Activated CD8-positive, alpha-beta T cell treated with anti-CD3 and anti-CD28 coated beads, Interleukin-2, amount 10 ng/mL, durations not matched to agents 7 days and 5 days (primary cell): ENCODE data around the gene IRF9. TPM values are rescaled to one million over a fixed set of nuclear protein-coding genes. Genes with fewer than 3 reads are reported as not detected.

Experiments used
- ATAC-seq: fragments of 150-1000 bp; cut with Tn5 transposase; one replicate; pipeline ENCODE4 v1.10.0; 2021; ENCODE audit warnings: moderate library complexity
- CTCF ChIA-PET: fragments of 350-600 bp; sonication (Branson Sonifier 250); formaldehyde crosslinking; loops from one replicate; lab custom pipeline; 2021; ENCODE audit warnings: antibody characterized with exemption; lab: Charles Lee
- POLR2A ChIA-PET: fragments of 350-600 bp; sonication (Branson Sonifier 250); formaldehyde crosslinking; loops from one replicate; lab custom pipeline; 2021; ENCODE audit warnings: antibody characterized with exemption; lab: Charles Lee
- DNase-seq: peaks from one replicate; pipeline ENCODE4 v3.0.0-alpha.2; 2020
- H3K27ac Mint-ChIP-seq: one replicate; pipeline ENCODE4 v1.8.0; 2021; ENCODE audit warnings: mild to moderate bottlenecking, mixed read lengths
- H3K27me3 Mint-ChIP-seq: one replicate; pipeline ENCODE4 v1.8.0; 2021; ENCODE audit warnings: low read depth, mixed read lengths
- H3K36me3 Mint-ChIP-seq: one replicate; pipeline ENCODE4 v1.8.0; 2021; ENCODE audit warnings: low read depth, mixed read lengths
- H3K4me1 Mint-ChIP-seq: one replicate; pipeline ENCODE4 v1.8.0; 2021; ENCODE audit warnings: low read depth, mixed read lengths
- H3K4me3 Mint-ChIP-seq: one replicate; pipeline ENCODE4 v1.8.0; 2021; ENCODE audit warnings: mild to moderate bottlenecking, mixed read lengths
- H3K9me3 Mint-ChIP-seq: one replicate; pipeline ENCODE4 v1.8.0; 2022; ENCODE audit warnings: mixed read lengths; ENCODE audit not compliant: insufficient read depth
- total RNA-seq, 2 experiments: library from RNA; stranded (reverse); gene quantifications; one replicate each; pipeline ENCODE4 v1.2.3, GENCODE V29; 2021

The IRF9 gene, protein sequence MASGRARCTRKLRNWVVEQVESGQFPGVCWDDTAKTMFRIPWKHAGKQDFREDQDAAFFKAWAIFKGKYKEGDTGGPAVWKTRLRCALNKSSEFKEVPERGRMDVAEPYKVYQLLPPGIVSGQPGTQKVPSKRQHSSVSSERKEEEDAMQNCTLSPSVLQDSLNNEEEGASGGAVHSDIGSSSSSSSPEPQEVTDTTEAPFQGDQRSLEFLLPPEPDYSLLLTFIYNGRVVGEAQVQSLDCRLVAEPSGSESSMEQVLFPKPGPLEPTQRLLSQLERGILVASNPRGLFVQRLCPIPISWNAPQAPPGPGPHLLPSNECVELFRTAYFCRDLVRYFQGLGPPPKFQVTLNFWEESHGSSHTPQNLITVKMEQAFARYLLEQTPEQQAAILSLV
- 100 to 1,000 TPM; 221 to 242 TPM for total RNA-seq

DNA sequence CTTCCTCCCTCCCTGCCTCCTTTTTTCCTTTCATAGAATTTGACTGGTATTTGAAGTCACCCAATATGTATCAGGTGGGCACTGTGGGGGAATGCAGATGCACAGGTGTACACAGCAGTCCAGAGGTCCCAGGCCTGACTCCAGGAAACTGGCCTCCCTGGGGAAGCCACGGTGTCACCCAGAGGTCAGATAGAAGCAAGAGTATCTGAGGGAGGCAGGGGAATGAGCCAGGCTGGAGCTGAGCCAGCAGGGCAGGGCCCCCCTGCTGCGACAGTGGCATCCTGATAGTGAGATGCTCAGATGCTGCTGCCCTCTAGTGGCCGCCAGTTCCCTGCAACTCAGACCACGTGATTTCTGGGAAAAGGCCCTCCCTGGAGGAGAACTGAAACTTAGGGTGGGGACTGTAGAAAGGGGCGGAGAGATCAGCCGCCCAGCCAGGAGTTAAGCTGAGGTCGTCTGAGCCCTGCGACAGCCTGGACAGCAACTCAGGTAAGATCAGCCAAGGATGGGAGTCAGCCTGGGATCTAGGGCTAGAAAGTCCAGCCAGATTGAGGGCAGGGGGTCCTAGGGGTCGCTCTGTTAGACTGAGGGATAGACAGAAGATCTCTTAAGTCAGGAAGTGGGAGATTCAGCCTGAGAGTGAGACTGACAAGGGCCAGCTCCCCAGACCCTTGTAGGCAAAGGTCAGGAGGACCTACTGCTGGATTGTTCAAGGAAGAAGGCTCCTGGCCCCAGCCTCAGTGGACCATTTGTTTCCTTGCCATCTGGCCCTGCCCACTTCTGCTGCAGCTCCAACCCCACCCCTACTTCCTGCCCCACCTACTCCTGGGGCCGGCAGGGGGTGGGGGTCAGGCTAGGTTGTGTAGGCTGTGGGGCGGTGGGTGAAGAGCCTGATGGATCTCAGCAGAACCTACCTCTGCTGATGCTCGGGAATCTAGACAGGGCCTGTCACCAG, at the start of gene IRF9:
Gene IRF9, plus strand, starts transcription at position 416 of the 955 bp plus-strand sequence. CDS start 880 bp downstream, outside the sequence.
- Mint-ChIP-seq H3K36me3 (peaks cover 88% of the 10 kb centered on the region), H3K9me3 (no peaks in the 10 kb centered on the region), H3K27ac (peak within 1 kb of the TSS; percentile 100), H3K27me3 (no peaks in the 10 kb centered on the region), H3K4me1 (peaks cover 58% of the 10 kb centered on the region), H3K4me3 (peak within 1 kb of the TSS; percentile 92)
- ChIA-PET CTCF (interaction anchor here (0.7 to 4.2 kb wide), 39 partner anchors 10 to 270 kb away, joined by 3 to 77 read pairs (median 6); partner anchors contain the start of genes CARMIL3, CHMP4A, CIDEB and DCAF11), POLR2A (interaction anchor here (0.5 to 7.6 kb wide), 41 partner anchors 10 to 1228 kb away, joined by 3 to 229 read pairs (median 7); partner anchors contain the start of genes CBLN3, CHMP4A, DCAF11 and EMC9)
- DNase-seq: peak; percentile 99
- ATAC-seq: peak; percentile 86

DNA sequence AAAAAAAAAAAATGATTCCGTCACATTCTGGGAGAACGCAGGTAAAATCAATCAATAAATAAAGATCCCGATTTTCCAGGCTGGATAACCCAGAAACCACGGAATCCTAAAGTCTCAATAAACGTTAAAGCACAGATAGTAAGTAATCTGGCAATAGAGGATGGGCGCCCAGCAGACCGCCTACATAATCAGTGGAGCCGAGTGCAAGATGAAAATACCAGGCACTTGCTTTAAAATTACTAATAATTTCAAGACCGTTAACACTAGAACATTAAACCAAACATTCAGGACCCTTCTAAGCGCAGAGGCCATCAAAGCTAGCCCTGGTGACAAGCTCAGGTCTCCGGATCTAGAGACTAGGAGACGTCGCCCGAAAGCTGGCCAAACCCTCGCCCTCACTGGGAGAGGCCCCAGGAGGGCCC, 47.7 kb upstream of the IRF9 start:
- H3K4me1 Mint-ChIP-seq: peaks cover 47% of the 10 kb centered on the region
- CTCF ChIA-PET: interaction anchor here (1.0 to 5.0 kb wide), 13 partner anchors 9 to 158 kb away, joined by 3 to 43 read pairs (median 8); partner anchors contain the start of genes CARMIL3, CHMP4A, EMC9 and IRF9
- peaks cover 34% of the 10 kb centered on the region for H3K36me3 Mint-ChIP-seq

DNA sequence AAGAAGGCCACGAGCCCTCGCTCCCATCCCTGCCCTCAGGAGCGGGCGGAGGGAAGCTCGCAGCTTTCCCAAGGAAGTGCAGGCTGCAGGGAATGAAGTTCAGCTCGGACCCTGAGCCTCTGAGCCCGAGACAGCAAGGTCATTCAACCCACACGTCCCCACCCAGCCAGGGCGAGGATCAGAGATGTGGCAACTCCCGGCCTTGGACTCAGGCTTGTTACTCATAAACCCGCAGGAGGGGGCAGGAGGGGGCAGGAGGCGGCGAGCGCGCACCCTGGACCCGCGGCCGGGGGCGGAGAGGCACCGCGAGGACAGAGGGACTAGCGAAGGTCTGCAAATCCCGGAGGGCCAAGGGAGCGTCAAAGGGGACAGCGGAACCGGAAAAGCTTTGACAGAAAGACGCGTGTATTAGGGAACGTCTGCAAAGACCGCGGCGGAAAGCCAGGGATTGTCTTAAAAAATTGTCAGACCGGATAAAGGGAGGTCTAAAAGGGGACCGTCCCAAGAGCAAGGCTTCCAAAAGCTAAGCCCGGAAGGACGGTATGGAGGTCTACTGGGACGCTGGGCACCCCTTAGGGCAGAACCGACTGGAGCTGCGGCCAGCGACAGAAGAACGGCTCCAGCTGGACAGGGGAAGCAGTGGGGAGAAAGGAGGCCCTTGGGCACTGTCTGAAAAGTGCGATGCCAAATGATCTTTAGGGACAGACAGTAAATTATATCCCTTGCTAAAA, 47.1 kb upstream of the IRF9 start:
- ATAC-seq (no peak), DNase-seq (peak; percentile 88)
- Mint-ChIP-seq H3K4me3 (peak overlapping the region; percentile 96), H3K9me3 (no peaks in the 10 kb centered on the region), H3K4me1 (peaks cover 44% of the 10 kb centered on the region), H3K27me3 (no peaks in the 10 kb centered on the region), H3K27ac (peak overlapping the region; percentile 99), H3K36me3 (peaks cover 40% of the 10 kb centered on the region)
- CTCF ChIA-PET: interaction anchor here (0.7 to 5.0 kb wide), 20 partner anchors 8 to 318 kb away, joined by 3 to 43 read pairs (median 5); partner anchors contain the start of genes CARMIL3, CHMP4A, CIDEB and EMC9
- POLR2A ChIA-PET: interaction anchor here (0.8 to 6.9 kb wide), 29 partner anchors 8 to 128 kb away, joined by 3 to 119 read pairs (median 8); partner anchors contain the start of genes CARMIL3, CHMP4A, EMC9 and FITM1

More for the DNA sequence above, 47.7 kb upstream of the IRF9 start:
- POLR2A ChIA-PET: interaction anchor here (1.1 to 6.9 kb wide), 17 partner anchors 10 to 129 kb away, joined by 3 to 119 read pairs (median 12); partner anchors contain the start of genes CARMIL3, CHMP4A, EMC9 and FITM1
- Mint-ChIP-seq H3K27me3 (no peaks in the 10 kb centered on the region), H3K9me3 (no peaks in the 10 kb centered on the region), H3K4me3 (peak overlapping the region; percentile 96), H3K27ac (peak overlapping the region; percentile 99)
- DNase-seq: no peak
- no peak for ATAC-seq

DNA sequence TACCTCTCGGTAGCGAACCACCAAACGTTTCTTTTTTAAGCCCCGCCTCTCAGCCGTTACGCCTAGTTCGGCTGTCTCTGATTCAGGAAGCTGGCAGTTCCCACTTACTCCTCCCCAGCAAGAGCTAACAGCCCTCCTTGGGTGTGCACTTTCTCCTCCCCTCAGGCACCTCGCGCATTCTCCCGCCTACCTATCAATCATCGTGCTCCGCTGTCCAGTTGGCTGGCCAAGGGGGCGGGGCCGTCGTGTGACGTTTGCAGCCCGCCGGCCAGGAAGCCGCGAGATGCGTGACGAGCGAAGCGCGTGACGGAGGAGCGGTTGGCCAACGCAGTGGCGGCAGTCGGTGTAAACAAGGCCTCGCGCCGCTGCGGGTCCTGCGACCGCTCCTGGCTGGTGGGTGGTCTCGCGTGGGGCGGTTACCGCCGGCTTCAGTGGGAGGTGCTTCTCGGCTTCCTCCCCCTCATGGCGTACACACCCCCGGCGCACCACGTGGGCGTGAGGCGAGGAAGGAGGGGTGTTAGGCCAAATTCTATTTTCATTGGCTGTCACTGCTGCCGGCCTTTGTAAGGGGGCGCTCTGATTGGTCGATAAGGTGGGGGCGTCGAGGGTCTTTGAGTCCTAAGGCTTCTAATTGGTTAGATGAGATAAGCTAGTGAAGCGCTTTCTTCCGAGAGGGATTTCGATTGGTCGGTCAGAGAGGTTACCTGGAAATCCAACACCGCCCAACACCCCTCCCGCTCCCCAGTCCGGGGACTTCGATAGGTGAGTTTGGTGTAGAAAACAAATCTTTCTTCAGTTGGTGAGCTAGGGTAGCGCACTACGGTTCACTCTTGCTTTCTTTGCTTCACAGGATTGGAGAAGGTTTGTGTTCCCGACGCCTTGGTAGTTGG, 46.3 kb upstream of the IRF9 start, which contains the start of the genes DCAF11 and NRL:
Gene DCAF11, plus strand, starts transcription at position 246 of the 890 bp plus-strand sequence. CDS start 818 bp downstream, outside the sequence.
Gene NRL, minus strand, starts transcription at position 418 of the 890 bp plus-strand sequence. CDS start 32,101 bp downstream, outside the sequence.
- ChIA-PET CTCF (interaction anchor here (0.6 to 5.0 kb wide), 22 partner anchors 7 to 317 kb away, joined by 3 to 43 read pairs (median 5); partner anchors contain the start of genes CIDEB, EMC9, FITM1 and IRF9), POLR2A (interaction anchor here (0.8 to 6.9 kb wide), 29 partner anchors 9 to 185 kb away, joined by 3 to 119 read pairs (median 8); partner anchors contain the start of genes CARMIL3, EMC9, FITM1 and IRF9)
- peak; percentile 92 for ATAC-seq
- Mint-ChIP-seq H3K27me3 (no peaks in the 10 kb centered on the region), H3K27ac (peak within 1 kb of the TSS; percentile 99), H3K9me3 (no peaks in the 10 kb centered on the region), H3K4me3 (peak within 1 kb of the TSS; percentile 96), H3K36me3 (peaks cover 48% of the 10 kb centered on the region), H3K4me1 (peaks cover 38% of the 10 kb centered on the region)
- DNase-seq: peak; percentile 99

DNA sequence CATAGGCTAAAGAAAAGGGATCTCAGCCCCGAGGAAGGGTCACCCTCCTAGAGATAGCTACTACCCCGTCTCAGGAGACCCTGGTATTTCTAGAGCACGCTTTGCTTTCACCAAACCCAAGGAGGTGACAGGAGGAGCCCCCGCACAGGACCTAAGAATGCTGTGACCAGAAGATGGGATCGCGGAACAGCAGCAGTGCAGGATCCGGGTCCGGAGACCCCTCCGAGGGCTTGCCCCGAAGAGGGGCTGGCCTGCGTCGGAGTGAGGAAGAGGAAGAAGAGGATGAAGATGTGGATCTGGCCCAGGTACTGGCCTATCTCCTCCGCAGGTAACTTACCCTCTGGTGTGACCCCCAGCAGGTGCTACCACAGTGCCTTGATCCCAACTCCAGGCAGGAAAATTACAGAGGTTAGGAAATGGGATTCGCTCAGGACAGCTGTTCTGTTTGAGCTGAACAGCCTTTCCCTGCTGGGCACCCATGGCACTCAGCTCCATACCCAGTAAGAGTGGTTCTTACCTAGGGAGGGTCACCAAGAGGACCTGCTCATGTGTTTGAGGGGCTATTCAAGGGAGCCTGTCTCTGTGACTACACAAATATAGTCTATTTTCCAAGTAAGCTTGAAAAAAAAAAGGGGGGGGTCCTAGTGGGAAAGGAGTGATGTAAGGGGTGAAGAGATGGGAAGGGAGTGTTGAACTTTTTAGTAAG, 45.5 kb upstream of the IRF9 start:
- Mint-ChIP-seq H3K36me3 (peaks cover 51% of the 10 kb centered on the region), H3K9me3 (no peaks in the 10 kb centered on the region)
- POLR2A ChIA-PET: interaction anchor here (0.9 to 6.9 kb wide), 15 partner anchors 10 to 184 kb away, joined by 3 to 119 read pairs (median 14); partner anchors contain the start of genes EMC9, FITM1, IRF9 and MDP1

DNA sequence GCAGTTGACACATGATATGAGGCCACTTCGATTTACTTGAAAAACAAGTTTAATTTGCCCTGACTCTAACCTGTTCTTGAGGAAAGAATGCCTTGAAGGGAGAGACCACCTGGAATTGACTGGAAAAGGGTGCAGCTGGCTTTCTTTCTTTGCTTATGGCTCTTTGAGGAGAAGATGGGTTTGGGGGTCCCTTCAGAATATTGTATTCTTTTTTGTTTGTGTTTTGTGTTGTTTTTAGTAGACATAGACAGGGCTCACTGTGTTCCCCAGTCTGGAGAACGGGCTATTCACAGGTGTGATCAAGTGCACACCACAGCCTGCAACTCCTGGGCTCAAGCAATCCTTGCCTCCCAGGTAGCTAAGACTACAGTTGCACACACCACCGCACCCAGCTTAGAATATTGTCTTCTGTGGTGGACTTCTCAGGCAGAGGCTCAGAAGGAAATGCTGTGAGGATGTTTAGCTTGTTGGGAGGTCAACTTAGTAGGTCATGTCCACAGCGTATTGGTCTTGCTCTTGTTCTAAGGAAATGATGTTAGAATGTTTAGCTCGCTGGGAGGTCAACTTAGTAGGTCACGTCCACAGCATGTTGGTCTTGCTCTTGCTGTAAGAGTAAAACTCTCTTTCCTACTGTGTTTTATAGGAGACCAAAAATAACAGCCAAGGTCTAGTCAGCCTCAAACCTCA, 44.8 kb upstream of the IRF9 start:
- DNase-seq (no peak), ATAC-seq (no peak)
- POLR2A ChIA-PET: interaction anchor here (0.6 to 6.9 kb wide), 8 partner anchors 18 to 79 kb away, joined by 3 to 119 read pairs (median 8); partner anchors contain the start of genes FITM1, IRF9, PSME1 and PSME2
- H3K4me3 Mint-ChIP-seq: peak overlapping the region; percentile 96
- H3K36me3 Mint-ChIP-seq: peaks cover 54% of the 10 kb centered on the region
- no peaks in the 10 kb centered on the region for H3K27me3 Mint-ChIP-seq
- CTCF ChIA-PET: interaction anchor here (0.9 to 5.0 kb wide), 9 partner anchors 11 to 192 kb away, joined by 3 to 43 read pairs (median 8); partner anchors contain the start of genes EMC9, IRF9, PSME1 and PSME2
- no peaks in the 10 kb centered on the region for H3K9me3 Mint-ChIP-seq
- H3K4me1 Mint-ChIP-seq: peaks cover 30% of the 10 kb centered on the region
- peak overlapping the region; percentile 99 for H3K27ac Mint-ChIP-seq

More for the DNA sequence above, 45.5 kb upstream of the IRF9 start:
- Mint-ChIP-seq H3K27me3 (no peaks in the 10 kb centered on the region), H3K27ac (peak overlapping the region; percentile 99), H3K4me1 (peaks cover 32% of the 10 kb centered on the region), H3K4me3 (peak overlapping the region; percentile 96)
- ATAC-seq: no peak
- CTCF ChIA-PET: interaction anchor here (0.6 to 5.0 kb wide), 22 partner anchors 8 to 193 kb away, joined by 3 to 43 read pairs (median 7); partner anchors contain the start of genes CIDEB, EMC9, FITM1 and IRF9
- DNase-seq: no peak

DNA sequence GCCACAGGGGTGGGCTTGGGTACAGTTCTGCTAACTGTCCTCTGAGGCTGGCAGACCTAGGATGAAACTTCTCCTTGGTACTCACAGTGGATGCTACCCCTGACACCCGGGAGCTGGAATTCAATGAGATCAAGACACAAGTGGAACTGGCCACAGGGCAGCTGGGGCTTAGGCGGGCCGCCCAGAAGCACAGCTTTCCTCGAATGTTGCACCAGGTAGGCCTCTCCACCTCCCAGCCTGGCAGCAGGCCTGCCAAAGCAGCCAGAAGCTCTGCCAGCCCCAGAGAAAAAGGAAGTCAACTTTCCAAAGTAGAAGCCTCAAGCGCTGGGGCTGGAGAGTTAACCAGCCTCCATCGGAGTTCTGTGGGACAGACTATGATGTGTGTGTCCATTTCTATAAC, 43.9 kb upstream of the IRF9 start:
- no peak overlapping the region for H3K4me3 Mint-ChIP-seq

DNA sequence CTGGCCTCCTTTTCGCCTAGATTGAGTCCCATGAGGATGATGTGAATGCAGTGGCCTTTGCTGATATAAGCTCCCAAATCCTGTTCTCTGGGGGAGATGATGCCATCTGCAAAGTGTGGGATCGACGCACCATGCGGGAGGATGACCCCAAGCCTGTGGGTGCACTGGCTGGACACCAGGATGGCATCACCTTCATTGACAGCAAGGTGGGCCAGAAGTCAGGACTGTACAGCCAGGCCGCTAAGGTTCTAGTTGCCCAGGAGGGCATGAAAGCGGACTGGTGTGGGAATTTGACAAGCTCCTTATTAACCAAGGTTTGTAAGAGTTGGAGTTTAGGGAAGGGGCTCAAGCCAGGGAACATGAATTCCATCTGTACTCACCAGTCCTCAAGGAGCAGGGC, 41.4 kb upstream of the IRF9 start:
- Mint-ChIP-seq H3K36me3 (peaks cover 69% of the 10 kb centered on the region), H3K4me3 (no peak overlapping the region), H3K27ac (no peak overlapping the region), H3K4me1 (peaks cover 28% of the 10 kb centered on the region), H3K27me3 (no peaks in the 10 kb centered on the region), H3K9me3 (no peaks in the 10 kb centered on the region)
- DNase-seq (no peak), ATAC-seq (no peak)
- ChIA-PET CTCF (interaction anchor here (1.6 kb wide), 1 partner anchor 62 kb away, joined by 3 read pairs; no protein-coding TSS in a partner anchor), POLR2A (interaction anchor here (1.5 to 6.9 kb wide), 4 partner anchors 15 to 75 kb away, joined by 5 to 119 read pairs (median 7); partner anchors contain the start of genes EMC9, FITM1, PSME1 and TM9SF1)

More for the DNA sequence above, 43.9 kb upstream of the IRF9 start:
- Mint-ChIP-seq H3K9me3 (no peaks in the 10 kb centered on the region), H3K27ac (no peak overlapping the region), H3K36me3 (peaks cover 58% of the 10 kb centered on the region), H3K4me1 (peaks cover 29% of the 10 kb centered on the region), H3K27me3 (no peaks in the 10 kb centered on the region)
- ATAC-seq (no peak), DNase-seq (no peak)
- CTCF ChIA-PET: interaction anchor here (1.2 to 5.0 kb wide), 8 partner anchors 8 to 43 kb away, joined by 4 to 43 read pairs (median 8); partner anchors contain the start of genes EMC9, IRF9, PSME1 and PSME2
- POLR2A ChIA-PET: interaction anchor here (0.9 to 6.9 kb wide), 4 partner anchors 17 to 43 kb away, joined by 3 to 119 read pairs (median 30); partner anchors contain the start of genes EMC9, FITM1, PSME1 and PSME2
